ENCODE measurements around the gene RNPEPL1.

RNPEPL1 gene

GRCh38 chr2:240523451-240524281 lies 44.6 kb upstream of the RNPEPL1 start:
- DNase-seq (ENCODE audit: low read depth) = no peak
- no peak overlapping the region for H3K4me3 ChIP-seq (replicated peaks; ENCODE audit: low read depth, low read length)
- no peak for TF ChIP-seq CTCF (IDR thresholded peaks at IDR 0.05; ENCODE audit: low read length, missing control alignments)

DNA sequence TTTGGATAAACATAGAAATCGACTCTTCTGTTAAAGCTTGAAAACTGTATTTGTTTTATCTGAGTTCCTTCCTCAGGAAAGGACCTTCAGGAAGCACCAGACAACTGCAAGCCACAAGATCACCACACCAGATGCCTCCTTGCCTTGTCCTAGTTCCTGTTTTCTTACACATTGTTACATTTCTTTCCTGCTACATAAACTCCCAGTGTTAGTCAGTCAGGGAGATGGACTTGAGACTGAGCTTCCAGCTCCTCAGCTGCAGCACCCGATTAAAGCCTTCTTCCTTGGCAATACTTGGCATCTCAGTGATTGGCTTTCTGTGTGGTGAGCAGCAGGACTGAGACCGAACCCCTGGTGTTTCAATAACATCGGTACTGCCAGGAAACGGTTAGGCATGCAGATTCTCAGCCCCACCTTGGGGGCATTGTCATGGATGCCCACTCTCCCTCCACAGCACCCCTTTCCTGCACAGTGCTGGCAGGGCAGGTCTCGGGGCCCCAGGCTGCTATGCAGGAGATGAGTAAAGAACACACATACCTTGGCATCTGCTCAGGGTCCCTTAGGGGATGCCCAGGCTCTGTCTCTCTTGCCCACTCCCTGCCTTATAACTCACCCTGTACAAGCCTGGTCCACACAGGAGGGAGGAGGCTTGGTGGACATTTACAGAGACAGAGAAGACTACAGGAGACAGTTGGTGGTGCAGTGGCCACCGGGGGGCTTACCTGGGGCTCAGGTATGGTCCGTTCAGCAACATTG lies 43.1 kb upstream of the RNPEPL1 start:
- no peak overlapping the region for H3K4me3 ChIP-seq (replicated peaks; ENCODE audit: low read depth, low read length)
- no peak for DNase-seq (ENCODE audit: low read depth)
- no peak for TF ChIP-seq CTCF (IDR thresholded peaks at IDR 0.05; ENCODE audit: low read length, missing control alignments)

DNA sequence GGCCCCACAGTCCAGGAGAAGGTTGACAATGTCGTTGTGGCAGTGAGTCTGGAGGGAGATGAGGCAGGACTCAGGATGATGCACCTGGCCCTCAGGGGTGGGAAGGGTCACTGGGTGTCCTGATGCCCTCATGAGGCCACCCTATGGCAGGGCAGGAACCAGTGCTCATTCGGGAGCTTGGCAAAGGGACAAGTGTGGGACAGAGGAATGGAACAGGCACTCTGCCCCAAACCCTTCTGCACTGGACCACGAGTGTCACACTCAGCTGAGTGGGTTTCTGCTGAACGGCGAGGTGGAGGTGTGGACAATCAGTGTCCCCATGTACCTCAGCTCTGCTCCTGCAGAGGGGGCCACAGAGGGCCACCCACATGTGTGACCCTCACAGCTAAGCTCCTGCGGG lies 42.5 kb upstream of the RNPEPL1 start:
- TF ChIP-seq CTCF (IDR thresholded peaks at IDR 0.05; ENCODE audit: low read length, missing control alignments) = no peak
- no peak overlapping the region for H3K4me3 ChIP-seq (replicated peaks; ENCODE audit: low read depth, low read length)
- DNase-seq (ENCODE audit: low read depth) = no peak

DNA sequence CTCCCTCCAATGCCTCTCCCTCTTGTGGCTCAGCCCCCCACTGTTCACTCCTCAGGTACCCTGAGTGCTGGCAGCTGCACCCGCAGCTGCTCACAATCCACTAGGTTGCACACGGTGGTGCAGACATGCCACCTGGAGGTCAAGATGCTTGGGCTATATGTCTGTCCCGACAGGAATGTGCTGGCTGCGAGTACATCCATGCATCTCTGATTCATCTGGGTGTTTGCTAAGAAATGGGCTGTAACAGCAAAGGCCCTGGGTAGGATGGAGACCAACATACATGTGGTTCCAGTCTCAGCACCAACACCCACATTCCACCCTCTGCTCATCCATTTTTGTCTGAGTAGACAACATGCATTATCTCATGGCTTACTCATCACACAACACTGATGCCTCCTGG lies 41.8 kb upstream of the RNPEPL1 start:
- H3K4me3 ChIP-seq (replicated peaks; ENCODE audit: low read depth, low read length) = no peak overlapping the region
- TF ChIP-seq CTCF (IDR thresholded peaks at IDR 0.05; ENCODE audit: low read length, missing control alignments) = no peak
- DNase-seq (ENCODE audit: low read depth) = no peak

DNA sequence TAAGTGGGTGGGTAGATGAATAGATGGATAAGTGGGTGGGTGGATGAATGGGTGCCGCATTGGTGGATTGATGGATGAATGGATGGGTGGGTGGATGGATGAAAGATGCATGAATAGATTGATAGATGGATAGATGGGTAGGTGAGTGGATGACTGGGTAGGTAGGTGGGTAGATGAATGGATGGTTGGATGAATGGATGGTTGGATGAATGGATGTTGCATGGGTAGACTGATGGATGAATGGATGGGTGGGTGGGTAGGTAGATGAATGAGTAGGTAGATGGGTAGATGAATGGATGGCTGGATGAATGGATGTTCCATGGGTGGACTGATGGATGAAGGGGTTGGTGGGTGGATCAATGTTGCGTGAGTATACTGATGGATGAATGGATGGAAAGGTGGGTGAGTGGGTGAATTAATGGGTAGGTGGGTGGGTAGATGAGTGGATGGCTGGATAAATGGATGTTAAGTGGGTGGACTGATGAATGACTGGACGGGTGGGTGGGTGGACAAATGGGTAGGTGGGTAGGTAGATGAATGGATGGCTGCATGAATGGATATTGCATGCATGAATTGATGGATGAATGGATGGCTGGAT lies 41.0 kb upstream of the RNPEPL1 start:
- H3K4me3 ChIP-seq (replicated peaks; ENCODE audit: low read depth, low read length) = no peak overlapping the region

More for the DNA sequence above, 41.0 kb upstream of the RNPEPL1 start:
- no peak for TF ChIP-seq CTCF (IDR thresholded peaks at IDR 0.05; ENCODE audit: low read length, missing control alignments)
- no peak for DNase-seq (ENCODE audit: low read depth)
